HAP-1 (cell line): ENCODE results near the gene CPNE7.

Source experiments
- DNase-seq, 2 experiments: peaks; one replicate each; pipeline ENCODE4 v3.0.0-alpha.2; 2016 to 2020; ENCODE audit warnings: low spot score in 2 of 2
- H3K27me3 ChIP-seq: fragments of 250-450 bp; sonication (Bioruptor Pico); 2 replicates; pipeline ENCODE4 v1.5.1; 2020; ENCODE audit warnings: low read depth, mild to moderate bottlenecking, moderate library complexity
- H3K36me3 ChIP-seq: fragments of 250-450 bp; sonication (Bioruptor Pico); replicated peaks from 2 replicates; pipeline ENCODE4 v1.5.1; 2020; ENCODE audit warnings: mild to moderate bottlenecking
- H3K4me1 ChIP-seq: fragments of 250-450 bp; sonication (Bioruptor Pico); 2 replicates; pipeline ENCODE4 v1.5.1; 2020; ENCODE audit warnings: mild to moderate bottlenecking
- H3K4me3 ChIP-seq: fragments of 250-450 bp; sonication (Bioruptor Pico); 2 replicates; pipeline ENCODE4 v1.5.1; 2020; ENCODE audit warnings: mild to moderate bottlenecking, moderate library complexity
- H3K9me3 ChIP-seq: fragments of 250-450 bp; sonication (Bioruptor Pico); 2 replicates; pipeline ENCODE4 v1.5.1; 2020; ENCODE audit warnings: mild to moderate bottlenecking, moderate library complexity
- in situ Hi-C: fragments of 300-500 bp; cut with MboI; formaldehyde crosslinking; loops from 3 replicates; pipeline ENCODE4 v1.14.3; 2020; ENCODE audit warnings: low sequenced_read_pairs, inconsistent platforms, mixed read lengths

The CPNE7 gene

GRCh38 chr16:89544713-89545043, 30.9 kb upstream of the CPNE7 start:
- no peaks in the 10 kb centered on the region for H3K27me3 ChIP-seq
- in situ Hi-C loops = loop anchor here (25.0 kb wide), 1 partner anchor 93 kb away; no protein-coding TSS in a partner anchor
- H3K4me3 ChIP-seq = no peak overlapping the region
- peaks cover 43% of the 10 kb centered on the region for H3K36me3 ChIP-seq
- H3K4me1 ChIP-seq = no peaks in the 10 kb centered on the region
- no peak for DNase-seq
- no peaks in the 10 kb centered on the region for H3K9me3 ChIP-seq

GRCh38 chr16:89545044-89545830, 30.3 kb upstream of the CPNE7 start:
- no peak for DNase-seq
- peaks cover 47% of the 10 kb centered on the region for H3K36me3 ChIP-seq
- in situ Hi-C loops = loop anchor here (25.0 kb wide), 1 partner anchor 92 kb away; no protein-coding TSS in a partner anchor

GRCh38 chr16:89545831-89546574, 29.6 kb upstream of the CPNE7 start:
- no peak for DNase-seq
- Histone ChIP-seq H3K27me3 (no peaks in the 10 kb centered on the region), H3K36me3 (peaks cover 52% of the 10 kb centered on the region), H3K9me3 (no peaks in the 10 kb centered on the region), H3K4me3 (no peak overlapping the region), H3K4me1 (no peaks in the 10 kb centered on the region)
- in situ Hi-C loops = loop anchor here (25.0 kb wide), 1 partner anchor 91 kb away; no protein-coding TSS in a partner anchor

More at GRCh38 chr16:89545044-89545830, 30.3 kb upstream of the CPNE7 start:
- no peak overlapping the region for H3K4me3 ChIP-seq
- no peaks in the 10 kb centered on the region for H3K27me3 ChIP-seq
- H3K9me3 ChIP-seq = no peaks in the 10 kb centered on the region
- H3K4me1 ChIP-seq = no peaks in the 10 kb centered on the region

GRCh38 chr16:89546781-89547180, 28.8 kb upstream of the CPNE7 start:
- Histone ChIP-seq H3K36me3 (peaks cover 57% of the 10 kb centered on the region), H3K4me1 (no peaks in the 10 kb centered on the region), H3K4me3 (no peak overlapping the region), H3K27me3 (no peaks in the 10 kb centered on the region), H3K9me3 (no peaks in the 10 kb centered on the region)
- DNase-seq = no peak
- in situ Hi-C loops = loop anchor here (25.0 kb wide), 1 partner anchor 91 kb away; no protein-coding TSS in a partner anchor

GRCh38 chr16:89547291-89547690, 28.3 kb upstream of the CPNE7 start:
- in situ Hi-C loops = loop anchor here (25.0 kb wide), 1 partner anchor 90 kb away; no protein-coding TSS in a partner anchor
- Histone ChIP-seq H3K27me3 (no peaks in the 10 kb centered on the region), H3K4me1 (no peaks in the 10 kb centered on the region), H3K4me3 (no peak overlapping the region), H3K9me3 (no peaks in the 10 kb centered on the region), H3K36me3 (peaks cover 59% of the 10 kb centered on the region)
- no peak for DNase-seq

GRCh38 chr16:89547860-89548259, 27.7 kb upstream of the CPNE7 start:
- DNase-seq = no peak
- Histone ChIP-seq H3K4me1 (no peaks in the 10 kb centered on the region), H3K4me3 (no peak overlapping the region), H3K27me3 (no peaks in the 10 kb centered on the region), H3K36me3 (peaks cover 64% of the 10 kb centered on the region), H3K9me3 (no peaks in the 10 kb centered on the region)
- in situ Hi-C loops = loop anchor here (25.0 kb wide), 1 partner anchor 89 kb away; no protein-coding TSS in a partner anchor

- Histone ChIP-seq H3K4me3 (no peak overlapping the region), H3K9me3 (no peaks in the 10 kb centered on the region), H3K27me3 (no peaks in the 10 kb centered on the region), H3K36me3 (peaks cover 69% of the 10 kb centered on the region), H3K4me1 (no peaks in the 10 kb centered on the region)
- in situ Hi-C loops = loop anchor here (25.0 kb wide), 1 partner anchor 89 kb away; no protein-coding TSS in a partner anchor
- DNase-seq = no peak
These were observed 27.1 kb upstream of the CPNE7 start for GRCh38 chr16:89548344-89549006.

GRCh38 chr16:89549007-89549700, 26.4 kb upstream of the CPNE7 start:
- no peak for DNase-seq
- Histone ChIP-seq H3K36me3 (peaks cover 66% of the 10 kb centered on the region), H3K9me3 (no peaks in the 10 kb centered on the region), H3K27me3 (no peaks in the 10 kb centered on the region), H3K4me1 (no peaks in the 10 kb centered on the region), H3K4me3 (no peak overlapping the region)
- in situ Hi-C loops = loop anchor here (25.0 kb wide), 1 partner anchor 88 kb away; no protein-coding TSS in a partner anchor

- H3K9me3 ChIP-seq = no peaks in the 10 kb centered on the region
- H3K4me3 ChIP-seq = no peak overlapping the region
- H3K27me3 ChIP-seq = no peaks in the 10 kb centered on the region
- H3K36me3 ChIP-seq = peaks cover 65% of the 10 kb centered on the region
- no peaks in the 10 kb centered on the region for H3K4me1 ChIP-seq
- in situ Hi-C loops = loop anchor here (25.0 kb wide), 1 partner anchor 738 kb away; the partner anchor contains the start of genes APRT and CDT1
- DNase-seq = no peak
These were observed 25.0 kb upstream of the CPNE7 start for GRCh38 chr16:89550421-89551007.

GRCh38 chr16:89552329-89552728, 23.2 kb upstream of the CPNE7 start:
- H3K9me3 ChIP-seq = no peaks in the 10 kb centered on the region
- H3K4me1 ChIP-seq = no peaks in the 10 kb centered on the region
- no peak overlapping the region for H3K4me3 ChIP-seq
- in situ Hi-C loops = loop anchor here (25.0 kb wide), 1 partner anchor 740 kb away; the partner anchor contains the start of genes APRT and CDT1
- no peaks in the 10 kb centered on the region for H3K27me3 ChIP-seq
- no peak for DNase-seq
- H3K36me3 ChIP-seq = peaks cover 68% of the 10 kb centered on the region

GRCh38 chr16:89552913-89553312, 22.6 kb upstream of the CPNE7 start:
- H3K9me3 ChIP-seq = no peaks in the 10 kb centered on the region
- no peak overlapping the region for H3K4me3 ChIP-seq
- no peaks in the 10 kb centered on the region for H3K4me1 ChIP-seq
- in situ Hi-C loops = loop anchor here (25.0 kb wide), 1 partner anchor 741 kb away; the partner anchor contains the start of genes APRT and CDT1
- no peaks in the 10 kb centered on the region for H3K27me3 ChIP-seq
- peaks cover 68% of the 10 kb centered on the region for H3K36me3 ChIP-seq
- DNase-seq = no peak

- in situ Hi-C loops = loop anchor here (25.0 kb wide), 1 partner anchor 741 kb away; the partner anchor contains the start of genes APRT and CDT1
- no peaks in the 10 kb centered on the region for H3K27me3 ChIP-seq
- H3K4me3 ChIP-seq = no peak overlapping the region
- H3K4me1 ChIP-seq = no peaks in the 10 kb centered on the region
- no peak for DNase-seq
- H3K36me3 ChIP-seq = peaks cover 60% of the 10 kb centered on the region
- H3K9me3 ChIP-seq = no peaks in the 10 kb centered on the region
These were observed 21.8 kb upstream of the CPNE7 start for GRCh38 chr16:89553733-89554132.
